Measurements from ENCODE around the gene ATN1. TPM values are rescaled to one million over a fixed set of nuclear protein-coding genes. Genes with fewer than 3 reads are reported as not detected.

Gene ATN1
- total and polyA plus RNA-seq, 9 of the 15 experiments (the other 6 are each of a cell fraction or from before 2014, with no cell fraction given): 0.15 to 49.8 (median 2.7) TPM

- TF ChIP-seq ZEB2 (IDR thresholded peaks at IDR 0.05): 0 out of 2 replicates have a peak, but pooled peaks have one; percentile 30
- TF ChIP-seq RFX5 (IDR thresholded peaks at IDR 0.05; ENCODE audit: low read depth, low read length): no peak
- TF ChIP-seq HNRNPUL1 (IDR thresholded peaks at IDR 0.05; ENCODE audit: low read length): peak; percentile 97
- TF ChIP-seq ZNF77 (CRISPR knock-in tag; IDR thresholded peaks at IDR 0.05): peak; percentile 95; the same call in 1 of the 2 replicates
- no peak for TF ChIP-seq ZKSCAN3 (CRISPR knock-in tag; IDR thresholded peaks at IDR 0.05)
- TF ChIP-seq IFI16 (CRISPR knock-in tag; IDR thresholded peaks at IDR 0.05): no peak
- TF ChIP-seq PHTF2 (CRISPR knock-in tag; IDR thresholded peaks at IDR 0.05): peak; percentile 76
- TF ChIP-seq, protein P1, sequence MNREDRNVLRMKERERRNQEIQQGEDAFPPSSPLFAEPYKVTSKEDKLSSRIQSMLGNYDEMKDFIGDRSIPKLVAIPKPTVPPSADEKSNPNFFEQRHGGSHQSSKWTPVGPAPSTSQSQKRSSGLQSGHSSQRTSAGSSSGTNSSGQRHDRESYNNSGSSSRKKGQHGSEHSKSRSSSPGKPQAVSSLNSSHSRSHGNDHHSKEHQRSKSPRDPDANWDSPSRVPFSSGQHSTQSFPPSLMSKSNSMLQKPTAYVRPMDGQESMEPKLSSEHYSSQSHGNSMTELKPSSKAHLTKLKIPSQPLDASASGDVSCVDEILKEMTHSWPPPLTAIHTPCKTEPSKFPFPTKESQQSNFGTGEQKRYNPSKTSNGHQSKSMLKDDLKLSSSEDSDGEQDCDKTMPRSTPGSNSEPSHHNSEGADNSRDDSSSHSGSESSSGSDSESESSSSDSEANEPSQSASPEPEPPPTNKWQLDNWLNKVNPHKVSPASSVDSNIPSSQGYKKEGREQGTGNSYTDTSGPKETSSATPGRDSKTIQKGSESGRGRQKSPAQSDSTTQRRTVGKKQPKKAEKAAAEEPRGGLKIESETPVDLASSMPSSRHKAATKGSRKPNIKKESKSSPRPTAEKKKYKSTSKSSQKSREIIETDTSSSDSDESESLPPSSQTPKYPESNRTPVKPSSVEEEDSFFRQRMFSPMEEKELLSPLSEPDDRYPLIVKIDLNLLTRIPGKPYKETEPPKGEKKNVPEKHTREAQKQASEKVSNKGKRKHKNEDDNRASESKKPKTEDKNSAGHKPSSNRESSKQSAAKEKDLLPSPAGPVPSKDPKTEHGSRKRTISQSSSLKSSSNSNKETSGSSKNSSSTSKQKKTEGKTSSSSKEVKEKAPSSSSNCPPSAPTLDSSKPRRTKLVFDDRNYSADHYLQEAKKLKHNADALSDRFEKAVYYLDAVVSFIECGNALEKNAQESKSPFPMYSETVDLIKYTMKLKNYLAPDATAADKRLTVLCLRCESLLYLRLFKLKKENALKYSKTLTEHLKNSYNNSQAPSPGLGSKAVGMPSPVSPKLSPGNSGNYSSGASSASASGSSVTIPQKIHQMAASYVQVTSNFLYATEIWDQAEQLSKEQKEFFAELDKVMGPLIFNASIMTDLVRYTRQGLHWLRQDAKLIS (CRISPR knock-in tag; IDR thresholded peaks at IDR 0.05): peak; percentile 97
- TF ChIP-seq, protein P2, sequence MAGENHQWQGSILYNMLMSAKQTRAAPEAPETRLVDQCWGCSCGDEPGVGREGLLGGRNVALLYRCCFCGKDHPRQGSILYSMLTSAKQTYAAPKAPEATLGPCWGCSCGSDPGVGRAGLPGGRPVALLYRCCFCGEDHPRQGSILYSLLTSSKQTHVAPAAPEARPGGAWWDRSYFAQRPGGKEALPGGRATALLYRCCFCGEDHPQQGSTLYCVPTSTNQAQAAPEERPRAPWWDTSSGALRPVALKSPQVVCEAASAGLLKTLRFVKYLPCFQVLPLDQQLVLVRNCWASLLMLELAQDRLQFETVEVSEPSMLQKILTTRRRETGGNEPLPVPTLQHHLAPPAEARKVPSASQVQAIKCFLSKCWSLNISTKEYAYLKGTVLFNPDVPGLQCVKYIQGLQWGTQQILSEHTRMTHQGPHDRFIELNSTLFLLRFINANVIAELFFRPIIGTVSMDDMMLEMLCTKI (IDR thresholded peaks at IDR 0.05; ENCODE audit: partially characterized antibody): no peak
- no peak for TF ChIP-seq SMAD2 (IDR thresholded peaks at IDR 0.05; ENCODE audit: low read depth, low read length)
- 0 out of 2 replicates have a peak, but pooled peaks have one; percentile 5 for TF ChIP-seq XRCC5 (IDR thresholded peaks at IDR 0.05; ENCODE audit: low read depth, low read length)
- TF ChIP-seq PKNOX1 (IDR thresholded peaks at IDR 0.05): no peak
- no peak for TF ChIP-seq DACH1 (IDR thresholded peaks at IDR 0.05; ENCODE audit: partially characterized antibody)
- peak; percentile 81 for TF ChIP-seq ZFP1 (CRISPR knock-in tag; IDR thresholded peaks at IDR 0.05)
- TF ChIP-seq MTA3 (IDR thresholded peaks at IDR 0.05; ENCODE audit: borderline replicate concordance): peak; percentile 90
- no peak for TF ChIP-seq DIDO1 (tag; IDR thresholded peaks at IDR 0.05; ENCODE audit: low read depth)
- TF ChIP-seq HIVEP1 (CRISPR knock-in tag; IDR thresholded peaks at IDR 0.05): no peak
- peak in 1 of 2 experiments; percentile 90; a peak in 2 of 4 replicates for TF ChIP-seq SRF (CRISPR knock-in tag; IDR thresholded peaks at IDR 0.05)
- no peak for TF ChIP-seq ZNF699 (CRISPR knock-in tag; IDR thresholded peaks at IDR 0.05; ENCODE audit: insufficient replicate concordance)
- no peak for TF ChIP-seq CEBPB (tag; IDR thresholded peaks at IDR 0.05)
- 0 out of 2 replicates have a peak, but pooled peaks have one; percentile 51 for TF ChIP-seq ZNF224 (CRISPR knock-in tag; IDR thresholded peaks at IDR 0.05)
- TF ChIP-seq ETV6 (IDR thresholded peaks at IDR 0.05; ENCODE audit: borderline replicate concordance in 1 of 2, low read depth in 2 of 2, low read length in 1 of 2): peak; percentile 44 to 75; a peak in 2 of 4 replicates
- TF ChIP-seq ETV6 (CRISPR knock-in tag; IDR thresholded peaks at IDR 0.05; ENCODE audit: borderline replicate concordance): no peak
- peak; percentile 30; the same call in 1 of the 2 replicates for TF ChIP-seq CBFA2T3 (IDR thresholded peaks at IDR 0.05)
- no peak for TF ChIP-seq CBX5 (IDR thresholded peaks at IDR 0.05; ENCODE audit: borderline replicate concordance, low read depth)
- TF ChIP-seq PML (IDR thresholded peaks at IDR 0.05; ENCODE audit: low read length): peak; percentile 100
These were observed 16.1 kb downstream of the ATN1 start, which contains the start of the genes C12orf57 and RNU7-1 (continued) for GRCh38 chr12:6943722-6944380.

Measured in K562 (cell line).